Measurements from ENCODE around the gene TMEM11.
A peak's percentile ranks its signal among the peaks of the same experiment; 100 is the strongest.

DNA sequence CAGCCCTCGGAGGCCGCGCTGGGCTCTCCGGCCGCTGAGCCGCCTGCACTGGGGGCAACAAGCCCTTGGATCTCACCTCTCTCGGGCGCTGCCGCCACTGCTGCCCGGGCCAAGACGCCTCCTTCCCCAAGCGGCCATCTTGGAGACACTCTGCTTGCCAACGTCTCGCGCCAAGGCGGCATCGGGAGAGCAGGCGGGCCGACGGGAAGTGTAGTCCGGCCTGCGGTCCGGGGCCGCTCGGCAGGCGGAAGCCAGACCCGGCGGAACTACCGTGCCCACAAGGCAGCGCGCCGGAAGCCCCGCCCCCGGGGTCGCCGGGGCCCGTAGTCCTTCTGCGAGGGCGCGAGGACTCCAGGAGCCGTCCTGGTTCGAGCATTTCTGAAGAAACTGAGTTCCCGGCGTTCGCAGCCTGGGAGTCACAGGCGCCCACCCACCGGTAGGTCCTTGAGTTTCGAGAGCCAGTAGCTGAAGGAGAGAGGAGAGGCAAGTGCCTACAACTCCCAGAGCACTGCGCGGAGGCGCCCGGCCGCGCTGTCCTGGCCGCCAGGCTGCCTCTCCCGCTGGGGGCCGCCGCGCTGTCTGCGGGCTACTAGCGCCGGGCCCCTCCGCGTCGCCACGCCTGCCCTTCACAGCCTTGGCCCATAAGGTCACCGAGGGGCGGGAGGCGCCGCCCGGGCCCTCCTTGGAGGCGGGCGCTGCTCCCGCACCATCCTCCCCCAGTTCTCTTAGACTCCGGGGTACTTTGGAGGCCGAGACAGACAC, at the start of gene TMEM11:
- TF ChIP-seq, protein P1, sequence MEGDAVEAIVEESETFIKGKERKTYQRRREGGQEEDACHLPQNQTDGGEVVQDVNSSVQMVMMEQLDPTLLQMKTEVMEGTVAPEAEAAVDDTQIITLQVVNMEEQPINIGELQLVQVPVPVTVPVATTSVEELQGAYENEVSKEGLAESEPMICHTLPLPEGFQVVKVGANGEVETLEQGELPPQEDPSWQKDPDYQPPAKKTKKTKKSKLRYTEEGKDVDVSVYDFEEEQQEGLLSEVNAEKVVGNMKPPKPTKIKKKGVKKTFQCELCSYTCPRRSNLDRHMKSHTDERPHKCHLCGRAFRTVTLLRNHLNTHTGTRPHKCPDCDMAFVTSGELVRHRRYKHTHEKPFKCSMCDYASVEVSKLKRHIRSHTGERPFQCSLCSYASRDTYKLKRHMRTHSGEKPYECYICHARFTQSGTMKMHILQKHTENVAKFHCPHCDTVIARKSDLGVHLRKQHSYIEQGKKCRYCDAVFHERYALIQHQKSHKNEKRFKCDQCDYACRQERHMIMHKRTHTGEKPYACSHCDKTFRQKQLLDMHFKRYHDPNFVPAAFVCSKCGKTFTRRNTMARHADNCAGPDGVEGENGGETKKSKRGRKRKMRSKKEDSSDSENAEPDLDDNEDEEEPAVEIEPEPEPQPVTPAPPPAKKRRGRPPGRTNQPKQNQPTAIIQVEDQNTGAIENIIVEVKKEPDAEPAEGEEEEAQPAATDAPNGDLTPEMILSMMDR (IDR thresholded peaks at IDR 0.05) = peak in 4 of 6 experiments; percentile 18 to 51 (median 28)
- TF ChIP-seq POLR2A (IDR thresholded peaks at IDR 0.05) = peak in 3 of 4 donors; percentile 43 to 85 (median 66)
